Gastroesophageal sphincter (tissue), 4 donors: Measurements from ENCODE around the gene KRT1. TPM values are rescaled to one million over a fixed set of nuclear protein-coding genes. Genes with fewer than 3 reads are reported as not detected.

Experiments used
- ATAC-seq: fragments of 150-250 bp; one replicate; pipeline ENCODE4 v1.9.1; 2016; ENCODE audit warnings: mild to moderate bottlenecking, moderate library complexity
- H3K27ac ChIP-seq, 4 donors: fragments of 200-600 bp; sonication (generic) in 3 of 4; 1 replicate in 3 of 4; 2 replicates in 1 of 4; pipeline ENCODE4 v1.5.1; 2016 to 2019
- H3K27me3 ChIP-seq: fragments of 200-600 bp; sonication (generic); one replicate; pipeline ENCODE4 v1.5.1; 2019
- H3K36me3 ChIP-seq, 2 donors: fragments of 200-600 bp; sonication (generic); one replicate each; pipeline ENCODE4 v1.5.1; 2019; ENCODE audit warnings: control low read depth in 1 of 2
- H3K4me1 ChIP-seq, 3 donors: fragments of 200-600 bp; sonication (generic); 1 replicate in 2 of 3; 2 replicates in 1 of 3; pipeline ENCODE4 v1.5.1; 2016 to 2019; ENCODE audit warnings: control low read depth in 2 of 3
- H3K4me3 ChIP-seq, 2 donors: fragments of 200-600 bp; sonication (generic); one replicate each; pipeline ENCODE4 v1.5.1; 2019; ENCODE audit warnings: mild to moderate bottlenecking in 1 of 2, moderate library complexity in 1 of 2
- H3K9me3 ChIP-seq, 3 donors: fragments of 200-600 bp; sonication (generic); one replicate each; pipeline ENCODE4 v1.5.1; 2017 to 2019; ENCODE audit warnings: control low read depth in 2 of 3
- CTCF ChIP-seq, 4 experiments: fragments of 200-600 bp in 2 of 4; fragments of 450-650 bp in 2 of 4; sonication (generic) in 1 of 4; IDR thresholded peaks; one replicate each; pipeline ENCODE4 v1.5.1; 2017 to 2019; ENCODE audit warnings: antibody characterized with exemption in 4 of 4, mild to moderate bottlenecking in 2 of 4, moderate library complexity in 2 of 4
- EP300 ChIP-seq: sonication (generic); formaldehyde crosslinking; IDR thresholded peaks from one replicate; pipeline ENCODE4 v1.6.1; 2017; ENCODE audit warnings: antibody characterized with exemption, mild to moderate bottlenecking
- POLR2A ChIP-seq, 2 donors: fragments of 450-650 bp; IDR thresholded peaks; one replicate each; pipeline ENCODE4 v1.6.1; 2017; ENCODE audit warnings: antibody characterized with exemption in 2 of 2, mild to moderate bottlenecking in 2 of 2, moderate library complexity in 1 of 2
- POLR2AphosphoS5 ChIP-seq: sonication (generic); formaldehyde crosslinking; IDR thresholded peaks from one replicate; pipeline ENCODE4 v1.6.1; 2017; ENCODE audit warnings: antibody characterized with exemption
- WGBS, 2 donors: methylation state at CpG; one replicate each; pipeline ENCODE4 v1.1.5; 2018; ENCODE audit warnings: low coverage in 1 of 2; 5-methylcytosine and 5-hydroxymethylcytosine counted together
- total RNA-seq, 4 donors: library from RNA; depleted of rRNA; stranded (reverse); fragments of >200 nt; gene quantifications; one replicate each; pipeline ENCODE4 v1.1.0, GENCODE V29; 2016

KRT1 gene
- total RNA-seq, 4 donors from 2014 or later: not detected

- WGBS, 2 donors: 25 to 33% methylated on average over 1 of the region's 2 CpGs
- TF ChIP-seq POLR2AphosphoS5 (no peak), POLR2A (IDR thresholded peaks at IDR 0.05) (no peak), CTCF (IDR thresholded peaks at IDR 0.05) (no peak), EP300 (no peak)
- Histone ChIP-seq H3K4me1 (peaks cover 0 to 19% (median 9%) of the 10 kb centered on the region in 3 donors), H3K36me3 (no peaks in the 10 kb centered on the region), H3K27me3 (peaks cover 63% of the 10 kb centered on the region), H3K27ac (no peak overlapping the region), H3K4me3 (no peak overlapping the region), H3K9me3 (no peaks in the 10 kb centered on the region)
- no peak for ATAC-seq
Measured at GRCh38 chr12:52691841-52692150, 11.6 kb upstream of the KRT1 start.

- WGBS, 2 donors: 5 to 9% methylated on average over 7 to 22 of the region's 45 CpGs
- Histone ChIP-seq H3K36me3 (no peaks in the 10 kb centered on the region), H3K27ac (no peak overlapping the region), H3K4me3 (peak overlapping the region in 1 of 2 donors; percentile 42), H3K9me3 (no peaks in the 10 kb centered on the region), H3K27me3 (peaks cover 63% of the 10 kb centered on the region), H3K4me1 (peaks cover 0 to 19% (median 9%) of the 10 kb centered on the region in 3 donors)
- peak; percentile 29 for ATAC-seq
- TF ChIP-seq EP300: no peak
- no peak for TF ChIP-seq CTCF (IDR thresholded peaks at IDR 0.05)
- no peak for TF ChIP-seq POLR2AphosphoS5
- TF ChIP-seq POLR2A (IDR thresholded peaks at IDR 0.05): no peak
Measured at GRCh38 chr12:52691076-52691840, 11.1 kb upstream of the KRT1 start.

- TF ChIP-seq EP300 (no peak), CTCF (IDR thresholded peaks at IDR 0.05) (no peak), POLR2A (IDR thresholded peaks at IDR 0.05) (no peak), POLR2AphosphoS5 (no peak)
- Histone ChIP-seq H3K9me3 (no peaks in the 10 kb centered on the region), H3K4me1 (peaks cover 0 to 19% (median 9%) of the 10 kb centered on the region in 3 donors), H3K27ac (no peak overlapping the region), H3K4me3 (peak overlapping the region in 1 of 2 donors; percentile 42), H3K27me3 (peaks cover 64% of the 10 kb centered on the region), H3K36me3 (no peaks in the 10 kb centered on the region)
- WGBS, 2 donors: 51 to 60% methylated on average over 2 of the region's 8 CpGs
- ATAC-seq: no peak
Measured at GRCh38 chr12:52690351-52691075, 10.3 kb upstream of the KRT1 start.

- no peak overlapping the region for H3K4me3 ChIP-seq
- no CpG with 5 or more reads among the region's 1 CpG for WGBS, 2 donors
- no peak overlapping the region for H3K27ac ChIP-seq
- H3K4me1 ChIP-seq: peaks cover 0 to 19% (median 9%) of the 10 kb centered on the region in 3 donors
- no peaks in the 10 kb centered on the region for H3K36me3 ChIP-seq
- no peaks in the 10 kb centered on the region for H3K9me3 ChIP-seq
- TF ChIP-seq CTCF (IDR thresholded peaks at IDR 0.05) (no peak), EP300 (no peak), POLR2A (IDR thresholded peaks at IDR 0.05) (no peak), POLR2AphosphoS5 (no peak)
- no peak for ATAC-seq
- peaks cover 70% of the 10 kb centered on the region for H3K27me3 ChIP-seq
Measured at GRCh38 chr12:52689936-52690335, 9.7 kb upstream of the KRT1 start.

- Histone ChIP-seq H3K27ac (no peak overlapping the region), H3K4me3 (no peak overlapping the region), H3K36me3 (no peaks in the 10 kb centered on the region), H3K27me3 (peaks cover 77% of the 10 kb centered on the region), H3K9me3 (no peaks in the 10 kb centered on the region), H3K4me1 (peaks cover 0 to 19% (median 9%) of the 10 kb centered on the region in 3 donors)
- TF ChIP-seq POLR2A (IDR thresholded peaks at IDR 0.05) (no peak), CTCF (IDR thresholded peaks at IDR 0.05) (no peak), EP300 (no peak), POLR2AphosphoS5 (no peak)
- ATAC-seq: no peak
Measured at GRCh38 chr12:52689239-52689638, 9.0 kb upstream of the KRT1 start.
